Right cardiac atrium (tissue), 5 donors: Measurements from ENCODE around the gene CACNB1. TPM values are rescaled to one million over a fixed set of nuclear protein-coding genes. Genes with fewer than 3 reads are reported as not detected.

Experiments
- ATAC-seq, 2 donors: fragments of 200-7000 bp; cut with Tn5 transposase; one replicate each; pipeline versions ENCODE4 v1.8.0 to v1.9.1; 2020; ENCODE audit warnings: moderate library complexity in 2 of 2, mild to moderate bottlenecking in 1 of 2
- DNase-seq, 3 donors: peaks; one replicate each; pipeline ENCODE4 v3.0.0-alpha.2; 2020
- H3K27ac ChIP-seq: one replicate; pipeline ENCODE4 v1.5.1; 2013; ENCODE audit warnings: mild to moderate bottlenecking, low read length, control low read depth, moderate library complexity
- H3K27me3 ChIP-seq: one replicate; pipeline ENCODE4 v1.6.1; 2013; ENCODE audit not compliant: control insufficient read depth, insufficient read depth
- H3K4me1 ChIP-seq: one replicate; pipeline ENCODE4 v1.6.1; 2013; ENCODE audit warnings: low read length; ENCODE audit not compliant: control insufficient read depth, insufficient read depth
- H3K4me3 ChIP-seq: one replicate; pipeline ENCODE4 v1.5.1; 2013; ENCODE audit warnings: low read length, control low read depth
- H3K9me3 ChIP-seq: one replicate; pipeline ENCODE4 v1.6.1; 2013; ENCODE audit warnings: low read length; ENCODE audit not compliant: control insufficient read depth
- WGBS: extraction: QIAGEN DNeasy Blood & Tissue Kit; methylation state at CpG from one replicate; pipeline ENCODE4 v1.1.7; 2013; 5-methylcytosine and 5-hydroxymethylcytosine counted together
- intact Hi-C, 4 donors: fragments of 100-400 bp; cut with DNase I; formaldehyde crosslinking; loops; one replicate each; pipeline versions ENCODE4 v1.11.0 to v1.14.0; 2022 to 2023
- polyA plus RNA-seq: library from polyadenylated mRNA; stranded (reverse); fragments of 200-250 nt; gene quantifications from one replicate; pipeline ENCODE4 v1.2.3, GENCODE V29; 2013
- total RNA-seq, 4 donors: library from RNA; stranded (reverse); fragmentation: NEBNext Ultra II Directional; extraction: Animal tissue kit (Norgen Biotek cat#: 25700); gene quantifications; one replicate each; pipeline ENCODE4 v1.2.1, GENCODE V29; 2021
- donor health status: healthy with polysubstance abuse.
- donor health status: DM: no; HTN: yes; CAD: no.
- donor health status: DM: no; HTN: no; CAD: no.
- donor health status: DM: no; HTN: yes; CAD: no; lungs with severe emphysema.
- donor health status: DM: yes; HTN: yes; CAD: no.

The CACNB1 gene
- total and polyA plus RNA-seq, 5 donors: 5.8 to 10.8 (median 7.7) TPM

GRCh38 chr17:39147221-39148185, 50.0 kb downstream of the CACNB1 start:
- H3K27ac ChIP-seq: no peak overlapping the region
- H3K4me1 ChIP-seq: peaks cover 7% of the 10 kb centered on the region
- DNase-seq (peak in 2 of 3 donors; percentile 23 to 64), ATAC-seq (no peak)
- H3K9me3 ChIP-seq: no peaks in the 10 kb centered on the region
- 62% methylated on average over 13 of the region's 13 CpGs for WGBS
- H3K4me3 ChIP-seq: no peak overlapping the region
- H3K27me3 ChIP-seq: no peaks in the 10 kb centered on the region
- intact Hi-C loops: no loop called here

DNA sequence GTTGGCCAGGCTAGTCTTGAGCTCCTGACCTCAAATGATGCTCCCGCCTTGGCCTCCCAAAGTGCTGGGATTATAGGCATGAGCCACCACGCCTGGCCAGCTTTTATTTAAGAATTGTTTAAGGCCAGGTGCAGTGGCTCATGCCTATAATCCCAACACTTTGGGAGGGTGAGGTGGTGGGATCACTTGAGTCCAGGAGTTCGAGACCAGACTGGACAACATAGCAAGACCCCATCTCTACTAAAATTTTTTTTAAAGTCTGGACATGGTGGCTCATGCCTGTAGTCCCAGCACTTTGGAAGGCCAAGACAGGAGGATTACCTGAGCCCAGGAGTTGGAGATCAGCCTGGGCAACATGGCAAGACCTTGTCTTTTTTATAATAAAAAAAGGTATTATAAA, 51.2 kb downstream of the CACNB1 start:
- Histone ChIP-seq H3K27me3 (no peaks in the 10 kb centered on the region), H3K4me3 (no peak overlapping the region), H3K9me3 (no peaks in the 10 kb centered on the region), H3K27ac (no peak overlapping the region), H3K4me1 (peaks cover 2% of the 10 kb centered on the region)
- 97% methylated on average over 3 of the region's 3 CpGs for WGBS
- intact Hi-C loops: no loop called here
- peak in 1 of 3 donors; percentile 2 for DNase-seq
- ATAC-seq: no peak

GRCh38 chr17:39145143-39145542, 52.3 kb downstream of the CACNB1 start:
- no peak overlapping the region for H3K27ac ChIP-seq
- H3K27me3 ChIP-seq: no peaks in the 10 kb centered on the region
- 86% methylated on average over 3 of the region's 3 CpGs for whole genome bisulfite sequencing
- DNase-seq (peak in 1 of 3 donors; percentile 48), ATAC-seq (no peak)
- intact Hi-C loops: no loop called here
- H3K9me3 ChIP-seq: no peaks in the 10 kb centered on the region
- no peak overlapping the region for H3K4me3 ChIP-seq
- peaks cover 2% of the 10 kb centered on the region for H3K4me1 ChIP-seq

DNA sequence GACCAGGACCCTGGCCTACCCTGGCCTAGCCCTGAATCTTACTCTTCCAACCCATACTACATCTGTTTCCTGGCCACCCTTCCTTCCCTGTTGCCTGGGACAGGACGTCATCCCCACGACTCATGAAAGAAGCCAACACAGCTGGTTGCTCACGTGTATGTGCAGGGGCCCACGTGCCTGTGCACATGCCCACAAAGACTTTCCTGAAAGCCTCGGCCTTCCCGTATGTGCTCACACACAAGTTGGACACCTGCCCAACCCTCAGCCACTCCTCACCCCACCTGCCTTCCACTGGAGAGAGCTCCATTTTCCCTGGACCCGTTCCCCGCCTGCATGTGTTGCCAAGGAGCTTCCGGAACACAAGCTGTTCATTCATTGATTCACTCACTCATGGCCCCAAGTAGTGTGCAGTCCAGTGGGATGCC, 53.0 kb downstream of the CACNB1 start:
- no peaks in the 10 kb centered on the region for H3K9me3 ChIP-seq
- DNase-seq (peak; percentile 91 to 94 (median 92)), ATAC-seq (peak; percentile 87)
- 30% methylated on average over 9 of the region's 9 CpGs for WGBS
- peaks cover 2% of the 10 kb centered on the region for H3K4me1 ChIP-seq
- intact Hi-C loops: loop anchor here in 1 of 4 donors (5.0 kb wide), 1 partner anchor 72 kb away; no protein-coding TSS in a partner anchor
- H3K27ac ChIP-seq: peak overlapping the region; percentile 26
- no peak overlapping the region for H3K4me3 ChIP-seq
- no peaks in the 10 kb centered on the region for H3K27me3 ChIP-seq

- DNase-seq: peak; percentile 82 to 92 (median 90)
- H3K4me3 ChIP-seq: no peak overlapping the region
- 58% methylated on average over 7 of the region's 7 CpGs for WGBS
- peaks cover 2% of the 10 kb centered on the region for H3K4me1 ChIP-seq
- peak overlapping the region; percentile 14 for H3K27ac ChIP-seq
- H3K27me3 ChIP-seq: no peaks in the 10 kb centered on the region
- ATAC-seq: peak; percentile 80 to 82
- H3K9me3 ChIP-seq: no peaks in the 10 kb centered on the region
- intact Hi-C loops: loop anchor here in 1 of 4 donors (5.0 kb wide), 1 partner anchor 71 kb away; no protein-coding TSS in a partner anchor
Observed at GRCh38 chr17:39143552-39144093, 53.8 kb downstream of the CACNB1 start.

DNA sequence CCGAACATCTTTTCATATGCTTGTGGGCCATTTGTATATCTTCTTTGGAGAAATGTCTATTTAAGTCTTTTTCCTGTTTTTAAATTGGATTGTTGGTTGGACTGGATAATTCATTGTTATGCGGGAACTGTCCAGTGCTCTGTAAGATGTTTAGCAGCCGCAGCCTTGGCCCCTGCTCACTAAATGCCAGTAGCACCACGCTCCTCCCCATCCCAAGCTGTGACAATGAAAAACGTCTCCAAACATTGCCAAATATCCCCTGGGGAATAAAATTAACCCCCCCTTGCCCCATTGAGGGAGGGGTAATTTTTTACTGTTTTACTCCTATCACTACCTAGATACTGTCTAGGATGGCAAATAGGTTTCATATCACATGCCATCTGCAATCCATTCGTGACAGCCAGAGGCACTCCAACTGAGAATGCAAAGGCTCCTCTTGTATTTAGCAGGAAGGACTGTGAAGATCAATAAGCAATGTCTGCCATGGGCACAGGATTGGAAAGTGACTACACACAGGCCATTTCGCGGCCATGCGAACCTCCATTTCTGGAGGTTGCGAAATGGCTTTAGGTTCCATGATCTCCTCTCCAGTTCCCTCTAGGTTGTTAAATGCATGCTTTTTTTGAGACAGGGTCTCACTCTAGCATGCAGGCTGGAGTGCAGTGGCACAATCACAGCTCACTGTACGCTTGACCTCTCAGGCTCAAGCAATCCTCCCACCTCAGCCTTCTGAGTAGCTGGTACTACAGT, 55.4 kb downstream of the CACNB1 start:
- Histone ChIP-seq H3K9me3 (no peaks in the 10 kb centered on the region), H3K27ac (no peak overlapping the region), H3K4me3 (no peak overlapping the region), H3K4me1 (peaks cover 2% of the 10 kb centered on the region), H3K27me3 (no peaks in the 10 kb centered on the region)
- 81% methylated on average over 11 of the region's 11 CpGs for WGBS
- peak in 1 of 3 donors; percentile 1 for DNase-seq
- ATAC-seq: no peak
- intact Hi-C loops: loop anchor here in 1 of 4 donors (5.0 kb wide), 1 partner anchor 70 kb away; no protein-coding TSS in a partner anchor

DNA sequence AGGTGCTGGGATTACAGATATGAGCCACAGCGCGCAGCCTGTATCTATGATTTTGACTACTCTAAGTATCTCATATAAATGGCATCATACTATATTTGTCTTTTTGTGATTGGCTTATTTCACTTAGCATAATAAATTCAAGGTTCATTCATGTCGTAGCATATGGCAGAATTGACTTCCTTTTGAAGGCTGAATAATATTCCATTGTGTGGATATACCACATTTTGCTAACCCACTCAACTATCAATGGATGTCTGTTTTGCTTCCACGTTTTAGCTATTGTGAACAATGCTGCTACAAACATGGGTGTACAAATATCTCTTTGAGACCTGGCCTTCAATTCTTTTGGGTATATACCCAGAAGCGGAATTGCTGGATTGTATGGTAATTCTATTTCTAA, 56.2 kb downstream of the CACNB1 start:
- no peak overlapping the region for H3K4me3 ChIP-seq
- H3K27me3 ChIP-seq: no peaks in the 10 kb centered on the region
- ATAC-seq (no peak), DNase-seq (no peak)
- no peak overlapping the region for H3K27ac ChIP-seq
- 93% methylated on average over 5 of the region's 5 CpGs for WGBS
- no peaks in the 10 kb centered on the region for H3K9me3 ChIP-seq
- H3K4me1 ChIP-seq: peaks cover 2% of the 10 kb centered on the region
- intact Hi-C loops: loop anchor here in 1 of 4 donors (5.0 kb wide), 1 partner anchor 69 kb away; no protein-coding TSS in a partner anchor

DNA sequence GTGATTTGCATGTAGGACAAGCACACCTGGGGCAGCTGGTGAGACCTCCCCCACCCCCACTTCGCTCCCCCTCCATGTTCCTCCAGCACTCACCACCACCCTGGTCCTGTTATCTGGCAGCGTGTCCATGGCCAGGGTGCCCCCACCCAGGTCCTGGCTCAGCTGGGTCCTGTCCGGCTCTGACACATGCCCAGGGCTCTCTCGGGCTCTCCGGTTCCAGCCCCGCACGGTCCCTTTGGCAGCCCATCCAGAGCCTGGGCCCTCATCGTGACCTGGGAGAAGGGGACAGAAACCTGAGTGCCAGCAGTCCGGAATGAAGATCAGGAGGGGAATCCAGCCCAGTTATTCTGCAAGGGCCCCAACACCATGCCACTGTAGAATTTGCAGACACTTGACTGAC, 57.9 kb downstream of the CACNB1 start:
- Histone ChIP-seq H3K27me3 (no peaks in the 10 kb centered on the region), H3K4me3 (no peak overlapping the region), H3K4me1 (peaks cover 2% of the 10 kb centered on the region), H3K27ac (no peak overlapping the region), H3K9me3 (no peaks in the 10 kb centered on the region)
- no peak for ATAC-seq
- DNase-seq: peak in 1 of 3 donors; percentile 18
- intact Hi-C loops: no loop called here
- 93% methylated on average over 9 of the region's 9 CpGs for WGBS

- Histone ChIP-seq H3K9me3 (no peaks in the 10 kb centered on the region), H3K4me1 (no peaks in the 10 kb centered on the region), H3K27me3 (no peaks in the 10 kb centered on the region), H3K27ac (no peak overlapping the region), H3K4me3 (no peak overlapping the region)
- intact Hi-C loops: no loop called here
- DNase-seq (peak in 1 of 3 donors; percentile 11), ATAC-seq (no peak)
- 74% methylated on average over 2 of the region's 2 CpGs for WGBS
Observed at GRCh38 chr17:39139161-39139511, 58.3 kb downstream of the CACNB1 start.

DNA sequence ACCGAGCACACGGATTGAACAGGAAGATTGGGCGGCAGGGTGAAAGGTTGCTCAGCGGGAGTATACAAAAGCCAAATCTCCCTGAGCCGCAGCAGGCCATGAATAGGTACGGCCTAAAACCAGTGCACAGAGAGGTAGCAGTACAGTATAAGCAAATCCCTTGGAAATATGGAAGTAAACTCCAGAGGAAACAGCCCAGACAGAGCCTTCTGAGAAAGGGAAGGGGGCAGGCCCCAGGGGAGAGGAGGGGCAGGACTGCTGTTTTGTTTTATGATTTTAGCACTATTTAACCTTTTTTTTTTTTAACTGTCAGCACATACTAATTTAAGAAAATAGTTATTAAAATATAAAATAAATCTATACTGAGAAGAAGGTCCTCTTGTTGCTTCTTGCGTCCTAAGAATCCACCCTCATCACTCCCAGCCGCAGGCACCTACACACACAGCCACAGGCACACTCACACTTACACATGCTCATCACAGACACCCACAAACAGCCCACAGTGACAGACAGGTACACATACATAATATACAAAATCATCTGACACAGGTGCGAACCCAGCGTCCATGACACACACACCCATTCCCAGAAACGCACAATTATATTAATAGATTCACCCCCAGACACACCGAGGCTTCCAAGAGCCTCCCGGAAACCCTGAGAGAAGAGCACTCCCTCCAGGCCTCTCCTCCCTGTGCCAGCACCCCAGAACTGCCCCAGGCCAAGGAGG, 58.9 kb downstream of the CACNB1 start:
- intact Hi-C loops: no loop called here
- DNase-seq (peak in 1 of 3 donors; percentile 7), ATAC-seq (no peak)
- WGBS: 84% methylated on average over 13 of the region's 13 CpGs
- Histone ChIP-seq H3K9me3 (no peaks in the 10 kb centered on the region), H3K4me3 (no peak overlapping the region), H3K27me3 (no peaks in the 10 kb centered on the region), H3K27ac (no peak overlapping the region), H3K4me1 (no peaks in the 10 kb centered on the region)
